Measurements from ENCODE around the gene CLP1. TPM values are rescaled to one million over a fixed set of nuclear protein-coding genes. Genes with fewer than 3 reads are reported as not detected.

CLP1 gene
- 23.8 and 25.7 TPM in 2 replicates for total RNA-seq
- long read RNA-seq, transcript CLP1-205 (3 exons, 2,435 nt): major isoform, 125 of 134 reads
- long read RNA-seq, partial matches to known transcripts: 2 of 134 reads
- long read RNA-seq, other reads (novel, unspliced or antisense): 2 of 134 reads

GRCh38 chr11:57657194-57658022, at the start of gene CLP1:
TSS of gene CLP1 (plus strand) at chr11:57657762. CDS start at chr11:57659477, 1,715 bp downstream.
- peaks cover 27% of the 10 kb centered on the region for H3K4me1 Mint-ChIP-seq
- H3K4me3 Mint-ChIP-seq: peak within 1 kb of the TSS; percentile 96
- no peaks in the 10 kb centered on the region for H3K9me3 Mint-ChIP-seq
- peak within 1 kb of the TSS; percentile 92 for H3K27ac Mint-ChIP-seq (ENCODE audit: unreplicated experiment)
- H3K27me3 Mint-ChIP-seq (ENCODE audit: low read depth): peaks cover 10% of the 10 kb centered on the region
- H3K36me3 Mint-ChIP-seq (ENCODE audit: low read depth): peaks cover 5% of the 10 kb centered on the region
- no peak for TF ChIP-seq CTCF (conservative IDR thresholded peaks at IDR 0.05)
- DNase-seq (ENCODE audit: low read depth, low spot score): peak; percentile 97

GRCh38 chr11:57610170-57610569, 47.4 kb upstream of the CLP1 start:
- no peaks in the 10 kb centered on the region for H3K27me3 Mint-ChIP-seq (ENCODE audit: low read depth)
- H3K4me3 Mint-ChIP-seq: no peak overlapping the region
- peaks cover 3% of the 10 kb centered on the region for H3K36me3 Mint-ChIP-seq (ENCODE audit: low read depth)
- H3K9me3 Mint-ChIP-seq: no peaks in the 10 kb centered on the region
- TF ChIP-seq CTCF (conservative IDR thresholded peaks at IDR 0.05): no peak
- peaks cover 3% of the 10 kb centered on the region for H3K4me1 Mint-ChIP-seq
- no peak for DNase-seq (ENCODE audit: low read depth, low spot score)
- no peak overlapping the region for H3K27ac Mint-ChIP-seq (ENCODE audit: unreplicated experiment)

GRCh38 chr11:57614234-57614772, 43.3 kb upstream of the CLP1 start:
- Mint-ChIP-seq H3K27ac (ENCODE audit: unreplicated experiment) (no peak overlapping the region), H3K27me3 (ENCODE audit: low read depth) (no peaks in the 10 kb centered on the region), H3K4me3 (no peak overlapping the region), H3K36me3 (ENCODE audit: low read depth) (peaks cover 2% of the 10 kb centered on the region), H3K9me3 (peaks cover 2% of the 10 kb centered on the region), H3K4me1 (peaks cover 3% of the 10 kb centered on the region)
- TF ChIP-seq CTCF (conservative IDR thresholded peaks at IDR 0.05): no peak
- DNase-seq (ENCODE audit: low read depth, low spot score): no peak

- Mint-ChIP-seq H3K4me3 (no peak overlapping the region), H3K4me1 (peaks cover 3% of the 10 kb centered on the region), H3K36me3 (ENCODE audit: low read depth) (peaks cover 2% of the 10 kb centered on the region), H3K27ac (ENCODE audit: unreplicated experiment) (no peak overlapping the region), H3K9me3 (peaks cover 2% of the 10 kb centered on the region), H3K27me3 (ENCODE audit: low read depth) (no peaks in the 10 kb centered on the region)
- no peak for TF ChIP-seq CTCF (conservative IDR thresholded peaks at IDR 0.05)
- no peak for DNase-seq (ENCODE audit: low read depth, low spot score)
Observed at GRCh38 chr11:57615308-57615707, 42.3 kb upstream of the CLP1 start.

GRCh38 chr11:57616595-57616994, 41.0 kb upstream of the CLP1 start:
- H3K27ac Mint-ChIP-seq (ENCODE audit: unreplicated experiment): no peak overlapping the region
- TF ChIP-seq CTCF (conservative IDR thresholded peaks at IDR 0.05): no peak
- peaks cover 2% of the 10 kb centered on the region for H3K9me3 Mint-ChIP-seq

More at GRCh38 chr11:57616595-57616994, 41.0 kb upstream of the CLP1 start:
- no peak for DNase-seq (ENCODE audit: low read depth, low spot score)
- peaks cover 4% of the 10 kb centered on the region for H3K36me3 Mint-ChIP-seq (ENCODE audit: low read depth)
- H3K4me1 Mint-ChIP-seq: no peaks in the 10 kb centered on the region
- H3K27me3 Mint-ChIP-seq (ENCODE audit: low read depth): no peaks in the 10 kb centered on the region
- no peak overlapping the region for H3K4me3 Mint-ChIP-seq
